KOPT-K1 (cell line): ENCODE results near the gene PIK3CD.

ENCODE experiments used
- H3K27ac ChIP-seq: fragments of 200-600 bp; sonication (generic); 2 replicates; pipeline ENCODE4 v1.5.1; 2016; ENCODE audit warnings: antibody characterized with exemption, mild to moderate bottlenecking, low read depth, low read length; ENCODE audit not compliant: poor library complexity, severe bottlenecking
- H3K36me3 ChIP-seq: fragments of 200-600 bp; sonication (generic); 2 replicates; pipeline ENCODE4 v1.5.1; 2017; ENCODE audit warnings: antibody characterized with exemption, mild to moderate bottlenecking, low read length, moderate library complexity; ENCODE audit not compliant: insufficient read depth
- H3K9me3 ChIP-seq: fragments of 200-600 bp; sonication (generic); 2 replicates; pipeline ENCODE4 v1.5.1; 2017; ENCODE audit warnings: antibody characterized with exemption, low read length, mild to moderate bottlenecking; ENCODE audit not compliant: insufficient read depth, poor library complexity, severe bottlenecking

Gene PIK3CD

DNA sequence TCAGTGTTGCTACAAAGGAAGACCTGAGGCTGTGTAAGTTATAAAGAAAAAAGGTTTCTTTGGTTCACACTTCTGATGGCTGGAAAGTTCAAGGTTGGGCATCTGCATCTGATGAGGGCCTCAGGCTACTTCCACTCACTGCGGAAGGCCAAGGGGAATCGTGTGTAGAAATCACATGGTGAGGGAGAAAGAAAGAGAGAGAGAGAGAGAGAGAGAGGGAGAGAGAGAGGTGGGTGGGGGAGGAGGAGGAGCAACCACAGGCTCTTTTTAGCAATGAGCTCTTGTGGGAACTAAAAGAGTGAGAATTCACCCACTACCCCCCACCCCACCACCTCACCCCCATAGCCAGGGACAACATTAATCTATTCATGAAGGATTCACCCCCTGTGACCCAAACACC, 112.4 kb downstream of the PIK3CD start:
- H3K9me3 ChIP-seq: no peaks in the 10 kb centered on the region
- H3K36me3 ChIP-seq: peaks cover 16% of the 10 kb centered on the region; the same call in 1 of the 2 replicates
- no peak overlapping the region for H3K27ac ChIP-seq

DNA sequence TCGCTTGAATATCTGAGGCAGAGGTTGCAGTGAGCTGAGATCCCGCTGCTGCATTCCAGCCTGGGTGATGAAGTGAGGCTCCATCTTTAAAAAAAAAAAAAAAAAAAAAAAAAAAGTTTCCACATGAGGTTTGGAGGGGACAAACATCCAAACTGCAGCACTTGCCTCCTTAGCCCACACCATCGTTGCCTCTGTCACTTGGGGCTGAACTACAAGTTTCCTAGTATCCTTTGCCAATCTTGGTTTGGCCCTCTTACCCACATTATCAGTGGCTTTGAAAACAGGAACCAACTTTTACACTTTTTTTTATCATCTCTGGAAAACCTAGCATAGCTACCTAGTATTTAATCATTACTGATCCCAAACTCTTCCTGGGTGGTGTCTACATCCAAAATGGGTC, 113.0 kb downstream of the PIK3CD start:
- Histone ChIP-seq H3K9me3 (no peaks in the 10 kb centered on the region), H3K27ac (no peak overlapping the region), H3K36me3 (peaks cover 21% of the 10 kb centered on the region; the same call in 1 of the 2 replicates)

DNA sequence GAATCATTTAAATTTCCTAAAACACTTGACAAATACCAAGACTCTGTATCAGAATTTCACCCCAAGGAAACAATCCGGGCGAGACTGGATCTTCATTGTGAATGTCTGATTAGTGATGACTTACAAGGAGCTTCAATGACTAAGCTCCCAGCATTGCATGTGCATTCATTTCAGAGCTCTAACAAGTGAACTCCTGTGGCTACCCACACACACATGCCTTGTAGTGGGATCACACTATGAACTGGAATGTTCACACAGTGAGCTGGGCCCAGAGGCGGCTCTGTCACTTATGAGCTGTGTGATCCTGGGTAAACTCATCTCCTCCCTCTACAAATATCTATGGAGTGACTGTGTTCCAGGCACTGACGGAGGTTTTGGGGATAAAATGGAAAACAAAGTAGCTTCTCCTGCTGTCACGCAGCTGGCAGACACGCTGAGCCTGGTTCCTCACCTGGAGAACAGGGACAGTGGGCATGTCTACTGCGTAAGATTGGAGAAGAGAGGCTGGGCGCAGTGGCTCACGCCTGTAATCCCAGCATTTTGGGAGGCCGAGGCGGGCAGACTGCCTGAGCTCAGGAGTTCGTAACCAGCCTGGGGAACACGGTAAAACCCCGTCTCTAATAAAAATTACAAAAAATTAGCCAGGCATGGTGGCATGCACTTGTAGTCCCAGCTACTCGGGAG, 115.4 kb downstream of the PIK3CD start:
- peaks cover 34% of the 10 kb centered on the region for H3K36me3 ChIP-seq
- H3K27ac ChIP-seq: no peak overlapping the region
- no peaks in the 10 kb centered on the region for H3K9me3 ChIP-seq

DNA sequence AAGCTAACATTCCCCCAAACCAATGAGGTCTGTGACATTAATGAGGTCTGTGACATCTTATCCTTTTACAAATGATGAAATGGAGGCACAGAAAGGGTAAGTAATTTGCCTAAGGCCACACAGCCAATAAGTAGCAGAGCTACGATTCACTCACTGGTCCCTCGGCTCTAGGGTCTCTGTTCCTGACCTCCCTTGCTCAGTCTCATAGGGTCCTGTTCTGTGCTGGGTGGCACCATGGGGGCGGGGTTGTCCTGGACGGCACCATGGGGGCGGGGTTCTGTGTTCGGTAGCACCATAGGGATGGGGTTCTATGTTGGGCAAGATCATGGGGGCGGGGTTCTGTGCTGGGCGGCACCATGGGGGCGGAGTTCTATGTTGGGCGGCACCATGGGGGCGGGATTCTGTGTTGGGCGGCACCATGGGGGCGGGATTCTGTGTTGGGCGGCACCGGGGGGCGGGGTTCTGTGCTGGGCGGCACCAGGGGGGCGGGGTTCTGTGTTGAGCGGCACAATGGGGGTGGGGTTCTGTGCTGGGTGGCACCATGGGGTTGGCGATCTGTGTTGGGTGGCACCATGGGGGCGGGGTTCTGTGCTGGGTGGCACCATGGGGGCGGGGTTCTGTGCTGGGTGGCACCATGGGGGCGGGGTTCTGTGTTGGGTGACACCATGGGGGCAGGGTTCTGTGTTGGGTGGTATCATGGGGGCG, 116.6 kb downstream of the PIK3CD start:
- Histone ChIP-seq H3K9me3 (no peaks in the 10 kb centered on the region), H3K27ac (no peak overlapping the region), H3K36me3 (peaks cover 42% of the 10 kb centered on the region)

DNA sequence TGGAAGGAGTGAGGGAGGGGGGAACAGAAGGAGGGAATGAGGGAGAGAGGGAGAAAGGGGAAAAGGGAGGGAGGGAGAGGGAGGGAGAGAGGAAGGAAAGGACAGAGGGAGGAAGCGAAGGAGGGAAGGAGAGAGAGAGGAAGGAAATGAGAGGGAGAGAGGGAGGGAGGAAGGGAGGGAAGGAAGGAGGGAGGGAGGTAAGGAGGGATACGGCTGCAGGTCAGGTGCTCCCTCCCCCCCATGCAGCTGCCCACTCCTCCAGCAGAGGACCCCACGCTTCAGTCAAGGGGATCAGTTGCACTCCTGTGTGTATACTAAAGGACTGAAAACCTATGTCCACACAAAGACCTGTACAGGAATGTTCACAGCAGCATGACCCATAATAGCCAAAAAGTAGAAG, 117.5 kb downstream of the PIK3CD start:
- Histone ChIP-seq H3K36me3 (peaks cover 41% of the 10 kb centered on the region), H3K9me3 (no peaks in the 10 kb centered on the region), H3K27ac (no peak overlapping the region)

DNA sequence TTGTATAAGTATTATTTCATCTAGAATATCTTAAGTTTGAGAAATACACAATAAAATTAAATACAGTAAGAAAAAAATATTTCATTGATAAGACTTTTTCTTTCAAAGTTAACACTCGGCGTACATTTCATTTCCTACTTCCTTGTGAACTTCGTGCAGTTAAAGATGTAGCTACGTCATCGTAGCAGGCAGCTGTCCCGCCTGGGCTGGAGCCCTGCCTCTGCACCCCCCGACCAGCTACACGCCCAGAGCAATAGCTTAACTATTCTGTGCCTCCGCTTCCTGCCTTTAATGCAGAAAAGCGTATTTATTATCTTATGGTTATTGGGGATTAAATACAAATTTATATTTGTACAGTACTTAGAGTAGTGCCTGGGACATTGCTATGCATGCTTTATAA, 118.8 kb downstream of the PIK3CD start:
- H3K36me3 ChIP-seq: peaks cover 50% of the 10 kb centered on the region
- no peaks in the 10 kb centered on the region for H3K9me3 ChIP-seq
- no peak overlapping the region for H3K27ac ChIP-seq

DNA sequence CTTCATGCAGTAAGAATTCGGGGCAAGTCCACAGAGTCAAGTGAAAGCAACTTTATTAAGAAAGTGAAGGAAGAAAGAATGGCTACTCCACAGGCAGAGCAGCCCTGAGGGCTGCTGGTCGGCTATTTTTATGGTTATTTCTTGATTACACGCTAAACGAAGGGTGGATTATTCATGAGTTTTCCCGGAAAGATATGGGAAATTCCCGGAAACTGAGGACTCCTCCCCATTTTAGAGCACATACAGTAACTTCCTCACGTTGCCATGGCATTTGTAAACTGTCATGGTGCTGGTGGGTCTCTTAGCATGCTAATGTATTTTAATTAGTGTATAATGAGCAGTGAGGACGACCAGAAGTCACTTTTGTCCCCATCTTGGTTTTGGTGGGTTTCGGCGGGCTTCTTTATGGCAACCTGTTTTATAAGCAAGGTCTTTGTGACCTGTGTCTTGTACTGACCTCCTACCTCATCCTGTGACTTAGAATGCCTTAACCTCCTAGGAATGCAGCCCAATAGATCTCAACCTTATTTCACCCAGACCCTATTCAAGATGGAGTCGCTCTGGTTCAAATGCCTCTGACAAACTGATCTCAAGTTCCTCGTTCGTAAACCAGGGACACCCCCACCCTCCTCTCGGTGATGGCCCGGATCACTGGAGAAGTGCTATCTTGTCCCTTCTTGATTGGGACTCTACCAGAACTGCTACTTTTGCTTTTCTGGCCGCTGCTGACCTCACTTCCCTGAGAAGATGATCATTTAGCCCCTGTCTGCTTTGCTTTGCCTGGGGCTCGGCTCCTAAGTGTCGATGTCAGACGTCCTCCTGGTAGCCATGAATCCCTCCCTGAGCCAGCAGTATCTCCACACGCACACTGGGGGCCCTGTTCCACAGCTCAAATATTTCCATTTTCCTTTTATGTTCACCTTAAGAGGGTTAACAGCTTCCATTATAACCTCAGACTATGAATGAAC, 123.5 kb downstream of the PIK3CD start:
- Histone ChIP-seq H3K27ac (no peak overlapping the region), H3K9me3 (no peaks in the 10 kb centered on the region), H3K36me3 (peaks cover 42% of the 10 kb centered on the region)

DNA sequence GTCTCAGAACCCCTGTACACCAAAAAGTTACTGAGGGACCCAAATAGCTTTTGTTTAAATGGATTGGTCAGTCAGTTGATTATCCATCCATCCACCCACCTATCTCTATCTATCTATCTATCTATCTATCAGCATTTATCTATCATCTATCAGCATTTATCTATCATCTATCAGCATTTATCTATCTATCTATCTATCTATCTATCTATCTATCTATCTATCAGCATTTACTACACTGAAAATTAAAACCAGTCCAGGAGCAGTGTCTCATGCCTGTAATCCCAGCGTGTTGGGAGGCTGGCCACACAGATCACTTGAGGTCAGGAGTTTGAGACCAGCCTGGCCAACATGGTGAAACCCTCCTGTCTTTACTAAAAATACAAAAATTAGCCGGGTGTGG, 125.2 kb downstream of the PIK3CD start:
- Histone ChIP-seq H3K27ac (no peak overlapping the region), H3K9me3 (no peaks in the 10 kb centered on the region), H3K36me3 (peaks cover 29% of the 10 kb centered on the region)
